Activated naive CD8-positive, alpha-beta T cell (primary cell): Measurements from ENCODE around the gene HAL.
"Not testable (repeated sequence)": the region's sequence is repeated elsewhere in the genome, so short reads cannot be mapped to it uniquely, and the experiment has no call there.

ENCODE experiments used
- H3K27ac Mint-ChIP-seq: one replicate; pipeline ENCODE4 v1.8.0; 2021; ENCODE audit warnings: mixed read lengths
- H3K27me3 Mint-ChIP-seq: one replicate; pipeline ENCODE4 v1.8.0; 2021; ENCODE audit warnings: mixed read lengths
- H3K36me3 Mint-ChIP-seq: one replicate; pipeline ENCODE4 v1.8.0; 2021; ENCODE audit warnings: mixed read lengths
- H3K4me1 Mint-ChIP-seq: one replicate; pipeline ENCODE4 v1.8.0; 2021; ENCODE audit warnings: low read depth, mixed read lengths
- H3K4me3 Mint-ChIP-seq: one replicate; pipeline ENCODE4 v1.8.0; 2021; ENCODE audit warnings: mild to moderate bottlenecking, mixed read lengths
- H3K9me3 Mint-ChIP-seq: one replicate; pipeline ENCODE4 v1.8.0; 2021; ENCODE audit warnings: low read depth, mixed read lengths

HAL gene

DNA sequence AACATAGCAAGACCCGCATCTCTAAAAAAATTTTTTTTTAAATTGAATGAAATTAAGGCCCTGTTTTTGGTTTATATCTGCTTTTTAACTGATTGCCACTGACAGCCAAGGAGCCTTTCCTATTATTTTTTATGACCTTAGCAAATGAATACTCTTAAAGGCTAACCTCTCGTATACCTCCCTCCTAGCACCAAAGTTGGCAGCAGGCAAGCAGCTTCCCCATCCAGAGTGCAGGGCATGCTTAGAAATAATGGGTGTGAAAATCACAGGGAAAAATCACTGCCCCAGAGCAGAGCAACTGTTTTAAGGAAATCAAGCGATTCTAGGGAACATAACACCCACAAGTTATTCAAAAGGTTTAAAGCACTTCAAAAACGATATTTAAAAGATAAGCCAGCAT, 20.7 kb downstream of the HAL start:
- Mint-ChIP-seq H3K27me3 (no peaks in the 10 kb centered on the region), H3K4me3 (no peak overlapping the region), H3K36me3 (no peaks in the 10 kb centered on the region), H3K4me1 (no peaks in the 10 kb centered on the region), H3K27ac (no peak overlapping the region), H3K9me3 (no peaks in the 10 kb centered on the region)

- Mint-ChIP-seq H3K9me3 (no peaks in the 10 kb centered on the region), H3K4me1 (no peaks in the 10 kb centered on the region), H3K4me3 (no peak overlapping the region), H3K27me3 (no peaks in the 10 kb centered on the region), H3K36me3 (no peaks in the 10 kb centered on the region), H3K27ac (no peak overlapping the region)
Measured at GRCh38 chr12:95974358-95974757, 21.8 kb downstream of the HAL start.

GRCh38 chr12:95972832-95973456, 23.2 kb downstream of the HAL start:
- H3K27ac Mint-ChIP-seq, result no peak overlapping the region
- no peak overlapping the region for H3K4me3 Mint-ChIP-seq
- no peaks in the 10 kb centered on the region for H3K4me1 Mint-ChIP-seq
- no peaks in the 10 kb centered on the region for H3K27me3 Mint-ChIP-seq
- H3K9me3 Mint-ChIP-seq, result no peaks in the 10 kb centered on the region
- no peaks in the 10 kb centered on the region for H3K36me3 Mint-ChIP-seq

DNA sequence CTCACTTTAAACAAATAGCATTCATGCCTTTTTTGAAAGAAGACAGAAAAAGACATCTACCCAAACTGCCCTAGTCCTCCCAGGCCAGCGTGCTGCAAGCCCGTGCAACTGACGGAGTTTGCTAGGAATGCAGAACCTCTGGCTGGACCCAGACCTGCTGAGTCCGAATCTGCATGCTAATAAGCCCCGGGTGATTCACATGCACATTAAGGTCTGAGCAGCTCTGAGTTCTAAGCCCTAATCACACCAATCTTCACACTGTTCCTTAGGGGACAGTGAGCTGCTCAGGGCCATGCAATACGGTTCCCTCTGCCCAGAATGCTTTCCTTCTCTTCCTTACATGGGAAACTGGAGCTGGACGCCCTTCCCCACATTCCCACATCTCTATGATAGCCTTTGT, 25.2 kb downstream of the HAL start:
- Mint-ChIP-seq H3K4me3 (no peak overlapping the region), H3K27ac (no peak overlapping the region), H3K27me3 (no peaks in the 10 kb centered on the region), H3K36me3 (peaks cover 5% of the 10 kb centered on the region), H3K9me3 (no peaks in the 10 kb centered on the region), H3K4me1 (no peaks in the 10 kb centered on the region)

DNA sequence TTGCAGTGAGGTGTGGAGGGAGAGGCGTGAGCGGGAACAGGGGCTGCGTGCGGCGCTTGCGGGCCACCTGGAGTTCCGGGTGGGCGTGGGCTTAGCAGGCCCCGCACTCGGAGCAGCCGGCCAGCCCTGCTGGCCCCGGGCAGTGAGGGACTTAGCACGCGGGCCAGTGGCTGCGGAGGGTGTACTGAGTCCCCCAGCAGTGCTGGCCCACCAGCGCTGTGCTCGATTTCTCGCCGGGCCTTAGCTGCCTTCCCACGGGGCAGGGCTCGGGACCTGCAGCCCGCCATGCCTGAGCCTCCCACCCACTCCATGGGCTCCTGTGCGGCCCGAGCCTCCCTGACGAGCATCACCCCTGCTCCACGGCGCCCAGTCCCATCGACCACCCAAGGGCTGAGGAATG, 27.0 kb downstream of the HAL start:
- not testable (repeated sequence) for H3K27ac Mint-ChIP-seq, H3K4me1 Mint-ChIP-seq, H3K4me3 Mint-ChIP-seq

GRCh38 chr12:95967301-95967700, 28.8 kb downstream of the HAL start:
- Mint-ChIP-seq H3K4me3 (no peak overlapping the region), H3K27ac (no peak overlapping the region), H3K4me1 (no peaks in the 10 kb centered on the region), H3K9me3 (no peaks in the 10 kb centered on the region), H3K36me3 (peaks cover 8% of the 10 kb centered on the region), H3K27me3 (no peaks in the 10 kb centered on the region)

More for the DNA sequence above, 27.0 kb downstream of the HAL start:
- not testable (repeated sequence) for H3K36me3 Mint-ChIP-seq, H3K9me3 Mint-ChIP-seq, H3K27me3 Mint-ChIP-seq

GRCh38 chr12:95966287-95966870, 29.8 kb downstream of the HAL start:
- Mint-ChIP-seq H3K36me3 (peaks cover 10% of the 10 kb centered on the region), H3K4me3 (no peak overlapping the region), H3K27me3 (no peaks in the 10 kb centered on the region), H3K27ac (no peak overlapping the region), H3K9me3 (no peaks in the 10 kb centered on the region), H3K4me1 (no peaks in the 10 kb centered on the region)

- Mint-ChIP-seq H3K36me3 (peaks cover 14% of the 10 kb centered on the region), H3K27me3 (no peaks in the 10 kb centered on the region), H3K4me3 (no peak overlapping the region), H3K27ac (no peak overlapping the region), H3K9me3 (no peaks in the 10 kb centered on the region), H3K4me1 (no peaks in the 10 kb centered on the region)
Measured at GRCh38 chr12:95963096-95963495, 33.0 kb downstream of the HAL start.

DNA sequence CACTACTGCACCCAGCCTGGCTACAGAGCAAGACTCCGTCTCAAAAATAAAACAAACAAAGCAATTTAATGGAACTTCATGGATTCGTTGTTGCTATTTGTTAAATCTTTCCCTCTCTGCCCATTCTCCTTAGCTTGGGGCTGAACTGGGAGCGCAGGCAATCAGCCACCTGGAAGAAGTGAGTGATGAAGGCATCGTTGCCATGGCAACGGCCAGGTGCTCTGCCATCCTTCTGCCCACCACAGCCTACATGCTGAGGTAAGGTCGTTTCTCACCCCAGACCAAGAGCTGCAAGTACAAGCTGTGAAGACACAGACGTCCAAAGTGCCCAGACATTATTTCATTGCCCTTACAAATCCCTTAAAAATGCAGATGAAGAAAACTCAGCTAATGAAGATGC, 33.9 kb downstream of the HAL start:
- Mint-ChIP-seq H3K27me3 (no peaks in the 10 kb centered on the region), H3K36me3 (peaks cover 14% of the 10 kb centered on the region), H3K4me3 (no peak overlapping the region), H3K27ac (no peak overlapping the region), H3K4me1 (no peaks in the 10 kb centered on the region), H3K9me3 (no peaks in the 10 kb centered on the region)

- Mint-ChIP-seq H3K36me3 (peaks cover 9% of the 10 kb centered on the region), H3K4me1 (no peaks in the 10 kb centered on the region), H3K9me3 (no peaks in the 10 kb centered on the region), H3K4me3 (no peak overlapping the region), H3K27me3 (no peaks in the 10 kb centered on the region), H3K27ac (no peak overlapping the region)
Measured at GRCh38 chr12:95960241-95960640, 35.9 kb downstream of the HAL start.

DNA sequence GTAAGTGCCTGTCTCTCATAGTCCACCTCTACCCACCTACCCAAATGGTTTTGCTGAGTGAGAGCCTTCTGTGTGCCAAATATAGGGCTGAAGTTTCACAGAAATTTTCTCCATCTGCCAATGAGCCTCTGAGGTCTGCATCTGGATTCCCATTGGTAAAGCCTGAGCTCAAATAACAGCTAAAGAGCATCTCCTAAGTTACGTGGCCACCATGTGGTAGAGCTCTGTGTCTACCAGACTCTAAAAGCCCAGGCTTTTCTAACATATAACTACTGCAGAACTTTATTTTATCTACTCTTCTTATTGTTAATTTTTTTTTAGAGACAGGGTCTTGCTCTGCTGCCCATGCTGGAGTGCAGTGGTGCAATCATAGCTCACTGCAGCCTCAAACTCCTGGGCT, 37.0 kb downstream of the HAL start:
- no peak overlapping the region for H3K27ac Mint-ChIP-seq
- H3K4me1 Mint-ChIP-seq, result no peaks in the 10 kb centered on the region
- no peak overlapping the region for H3K4me3 Mint-ChIP-seq
- no peaks in the 10 kb centered on the region for H3K9me3 Mint-ChIP-seq
- H3K36me3 Mint-ChIP-seq, result peaks cover 9% of the 10 kb centered on the region
- H3K27me3 Mint-ChIP-seq, result no peaks in the 10 kb centered on the region

DNA sequence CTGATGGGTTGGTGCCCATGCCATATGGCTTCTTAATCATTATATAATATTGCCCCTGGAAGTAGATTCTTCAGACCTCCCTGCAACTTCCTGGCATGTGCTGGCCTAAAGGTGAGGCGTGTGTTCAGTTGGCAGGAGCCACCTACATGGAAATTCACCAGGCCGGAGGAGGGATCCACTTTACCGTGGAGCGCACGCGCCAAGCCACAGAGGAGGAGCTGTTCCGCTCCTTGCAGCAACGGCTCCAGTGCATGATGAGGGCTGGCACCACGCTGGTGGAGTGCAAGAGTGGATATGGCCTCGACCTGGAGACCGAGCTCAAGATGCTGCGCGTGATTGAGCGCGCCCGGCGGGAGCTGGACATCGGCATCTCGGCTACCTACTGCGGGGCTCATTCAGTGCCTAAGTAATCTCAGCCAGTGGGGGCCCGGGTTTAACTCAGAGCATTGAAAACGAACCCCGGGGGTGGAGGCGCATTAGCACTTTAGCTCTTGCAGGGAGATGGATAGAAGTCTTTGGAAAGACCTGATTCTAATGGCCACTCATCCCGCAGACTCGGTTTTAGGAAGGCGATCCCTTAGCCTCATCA, 39.5 kb downstream of the HAL start:
- H3K4me1 Mint-ChIP-seq, result no peaks in the 10 kb centered on the region
- H3K27ac Mint-ChIP-seq, result no peak overlapping the region
- H3K4me3 Mint-ChIP-seq, result no peak overlapping the region
- peaks cover 9% of the 10 kb centered on the region for H3K36me3 Mint-ChIP-seq
- H3K27me3 Mint-ChIP-seq, result no peaks in the 10 kb centered on the region
- H3K9me3 Mint-ChIP-seq, result no peaks in the 10 kb centered on the region

DNA sequence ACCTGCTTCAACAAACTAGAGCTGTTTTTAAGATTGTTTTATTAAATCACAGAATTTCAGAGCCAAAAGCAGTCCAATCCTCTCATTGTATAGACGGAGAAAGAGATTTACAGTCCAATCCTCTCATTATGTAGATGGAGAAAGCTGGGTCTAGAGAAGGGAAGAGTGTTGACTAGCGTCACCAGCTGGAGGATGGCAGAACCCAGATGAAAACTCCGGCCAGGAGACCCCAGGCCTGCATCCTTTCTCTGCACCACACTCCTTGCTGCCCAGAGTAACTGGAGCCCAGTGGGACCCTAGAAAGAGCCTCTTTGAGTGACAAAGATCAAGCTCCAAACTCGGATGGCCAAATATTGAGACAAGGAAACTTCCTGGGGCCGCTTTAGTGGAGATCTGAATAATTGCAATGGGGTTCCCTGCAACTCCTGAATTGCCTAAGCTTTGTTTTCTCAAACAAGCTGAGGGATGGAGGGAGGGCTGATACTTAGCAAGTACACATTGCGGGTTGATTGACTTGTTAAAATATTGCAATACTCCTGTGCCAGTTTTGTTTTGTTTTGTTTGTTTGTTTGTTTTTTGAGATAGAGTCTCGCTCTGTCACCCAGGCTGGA, 40.5 kb downstream of the HAL start:
- Mint-ChIP-seq H3K9me3 (no peaks in the 10 kb centered on the region), H3K36me3 (peaks cover 6% of the 10 kb centered on the region), H3K4me1 (no peaks in the 10 kb centered on the region), H3K4me3 (no peak overlapping the region), H3K27ac (no peak overlapping the region), H3K27me3 (no peaks in the 10 kb centered on the region)

DNA sequence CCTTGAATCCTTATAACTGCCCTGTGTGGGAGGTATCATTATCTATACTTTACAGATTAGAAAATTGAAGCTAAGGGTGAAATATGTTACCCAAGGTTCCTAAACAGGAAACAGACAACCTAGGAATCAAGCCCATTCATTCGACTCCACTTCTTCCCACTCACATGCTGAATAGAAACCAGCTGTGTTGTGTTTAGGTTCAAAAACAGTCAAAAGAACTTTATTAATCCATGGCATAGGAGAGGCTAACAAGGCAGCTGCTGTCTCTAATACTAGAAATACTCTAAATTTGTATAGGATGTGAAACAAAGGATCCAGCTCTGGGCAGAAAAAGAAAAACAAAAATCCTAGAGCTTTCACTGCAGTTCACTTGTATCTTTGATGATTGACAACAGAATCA, 43.1 kb downstream of the HAL start:
- Mint-ChIP-seq H3K9me3 (no peaks in the 10 kb centered on the region), H3K4me3 (no peak overlapping the region), H3K27ac (no peak overlapping the region), H3K27me3 (no peaks in the 10 kb centered on the region), H3K36me3 (peaks cover 2% of the 10 kb centered on the region), H3K4me1 (no peaks in the 10 kb centered on the region)

DNA sequence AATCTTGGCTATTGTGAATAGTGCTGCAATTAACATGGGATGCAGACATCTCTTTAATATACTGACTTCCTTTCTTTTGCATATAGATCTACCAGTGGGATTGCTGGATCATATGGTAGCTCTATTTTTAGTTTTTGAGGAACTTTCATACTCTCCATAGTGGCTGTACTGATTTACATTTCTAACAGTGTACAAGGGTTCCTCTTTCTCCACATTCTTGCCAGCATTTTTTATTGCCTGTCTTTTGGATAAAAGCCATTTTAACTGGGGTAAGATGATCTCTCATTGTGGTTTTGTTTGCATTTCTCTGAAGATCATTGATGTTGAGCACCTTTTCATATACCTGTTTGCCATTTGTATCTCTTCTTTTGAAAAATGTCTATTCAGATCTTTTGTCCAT, 44.6 kb downstream of the HAL start:
- H3K9me3 Mint-ChIP-seq, result no peaks in the 10 kb centered on the region
- no peaks in the 10 kb centered on the region for H3K27me3 Mint-ChIP-seq
- peaks cover 2% of the 10 kb centered on the region for H3K36me3 Mint-ChIP-seq
- no peak overlapping the region for H3K27ac Mint-ChIP-seq
- no peak overlapping the region for H3K4me3 Mint-ChIP-seq
- no peaks in the 10 kb centered on the region for H3K4me1 Mint-ChIP-seq
